Stimulated activated CD8-positive, alpha-beta memory T cell treated with anti-CD3 and anti-CD28 coated beads, Interleukin-2, amount 100 ng/mL, for 1 hour (primary cell): ENCODE data around the gene GRIA2.
"Not testable (repeated sequence)": the region's sequence is repeated elsewhere in the genome, so short reads cannot be mapped to it uniquely, and the experiment has no call there.

Experiments
- DNase-seq, 2 donors: peaks; one replicate each; pipeline ENCODE4 v3.0.0-alpha.2; 2020; ENCODE audit warnings: low read depth in 2 of 2

GRIA2 gene

GRCh38 chr4:157258165-157258564 lies 37.6 kb downstream of the GRIA2 start:
- not testable (repeated sequence) for DNase-seq

- no peak for DNase-seq
Measured at GRCh38 chr4:157265281-157265680, 44.8 kb downstream of the GRIA2 start.

DNA sequence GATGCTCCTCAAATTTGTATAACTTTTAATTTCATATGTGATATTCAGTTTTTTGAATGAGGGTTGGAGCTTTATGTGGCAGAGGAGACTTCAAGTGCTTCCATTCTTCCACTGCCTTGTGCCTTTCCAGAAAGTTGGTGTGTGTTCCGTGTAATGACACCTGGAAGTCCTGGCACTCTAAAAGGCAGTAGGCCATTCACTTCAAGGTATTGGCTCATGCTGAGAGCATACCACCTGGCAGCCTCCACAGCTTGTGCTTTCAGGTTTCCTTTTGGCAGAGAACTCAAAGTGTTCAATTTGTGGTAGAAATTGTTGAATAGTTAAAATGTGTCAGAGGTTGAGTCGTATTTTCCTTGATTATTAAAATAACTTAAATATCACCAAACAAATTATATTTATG lies 49.6 kb downstream of the GRIA2 start:
- DNase-seq, result no peak

- DNase-seq, result no peak
Measured at GRCh38 chr4:157270552-157270951, 50.0 kb downstream of the GRIA2 start.

GRCh38 chr4:157271166-157271869 lies 50.8 kb downstream of the GRIA2 start:
- DNase-seq, result no peak

- no peak for DNase-seq
Measured at GRCh38 chr4:157280673-157281072, 60.1 kb downstream of the GRIA2 start.

DNA sequence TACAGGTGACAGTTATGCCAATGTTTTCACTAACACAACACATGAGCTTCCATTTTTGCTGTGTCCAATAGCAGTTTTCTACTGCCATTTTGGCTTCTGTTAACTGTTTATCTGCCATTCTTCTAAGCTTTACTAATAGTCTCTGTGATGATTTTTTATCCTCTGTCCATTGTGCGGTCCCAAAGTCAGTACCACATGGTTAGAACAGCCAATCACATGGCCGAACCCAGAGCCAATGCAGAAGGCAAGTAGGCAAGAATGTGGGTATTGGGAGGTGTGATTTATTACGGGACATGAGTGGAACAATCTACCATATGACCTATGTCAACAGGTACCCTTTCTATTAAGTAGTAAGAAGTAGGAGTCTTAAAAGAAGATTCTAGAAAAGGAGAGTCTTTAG lies 61.5 kb downstream of the GRIA2 start:
- no peak for DNase-seq

GRCh38 chr4:157287445-157287844 lies 66.9 kb downstream of the GRIA2 start:
- no peak for DNase-seq

DNA sequence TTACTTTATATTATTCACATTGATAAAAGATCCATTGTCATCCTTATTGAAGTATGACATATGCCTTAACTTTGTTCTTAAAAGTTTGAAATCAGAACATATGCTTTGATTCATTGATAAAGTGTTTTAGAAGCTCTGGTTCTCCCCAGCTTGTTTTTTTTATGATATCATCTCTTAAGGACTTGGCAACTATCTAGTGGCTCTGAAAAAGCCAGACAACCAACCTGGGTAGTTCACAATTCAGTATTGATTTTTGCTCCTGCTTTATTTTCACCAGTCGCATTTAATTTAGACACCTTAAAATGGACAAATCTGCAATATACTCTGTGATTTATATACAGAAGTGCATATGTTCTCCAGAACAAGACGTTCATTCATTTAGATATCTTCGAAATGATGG lies 70.1 kb downstream of the GRIA2 start:
- DNase-seq, result no peak

DNA sequence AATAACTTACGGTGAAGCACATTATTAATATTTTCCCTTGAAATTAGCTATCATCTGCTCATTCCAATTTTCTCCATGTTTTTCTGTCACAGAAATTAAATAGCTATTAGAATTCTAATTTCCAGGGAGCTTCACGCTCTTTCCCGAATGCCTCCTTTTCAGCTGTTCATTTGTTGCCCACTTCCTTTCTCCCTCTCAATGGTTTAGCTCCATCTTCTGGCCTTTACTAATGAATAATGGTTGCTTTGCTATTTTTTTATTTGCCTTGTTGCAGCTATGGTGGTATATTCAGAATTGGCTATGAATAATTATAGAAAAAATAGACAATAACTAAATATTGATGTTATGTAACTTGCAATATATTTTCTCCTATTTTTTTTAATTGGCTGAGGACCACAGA lies 70.5 kb downstream of the GRIA2 start:
- DNase-seq, result no peak

GRCh38 chr4:157293673-157294072 lies 73.1 kb downstream of the GRIA2 start:
- no peak for DNase-seq

- DNase-seq, result no peak
Measured at GRCh38 chr4:157294575-157294974, 74.0 kb downstream of the GRIA2 start.

- DNase-seq, result no peak
Measured at GRCh38 chr4:157300701-157301100, 80.2 kb downstream of the GRIA2 start.

DNA sequence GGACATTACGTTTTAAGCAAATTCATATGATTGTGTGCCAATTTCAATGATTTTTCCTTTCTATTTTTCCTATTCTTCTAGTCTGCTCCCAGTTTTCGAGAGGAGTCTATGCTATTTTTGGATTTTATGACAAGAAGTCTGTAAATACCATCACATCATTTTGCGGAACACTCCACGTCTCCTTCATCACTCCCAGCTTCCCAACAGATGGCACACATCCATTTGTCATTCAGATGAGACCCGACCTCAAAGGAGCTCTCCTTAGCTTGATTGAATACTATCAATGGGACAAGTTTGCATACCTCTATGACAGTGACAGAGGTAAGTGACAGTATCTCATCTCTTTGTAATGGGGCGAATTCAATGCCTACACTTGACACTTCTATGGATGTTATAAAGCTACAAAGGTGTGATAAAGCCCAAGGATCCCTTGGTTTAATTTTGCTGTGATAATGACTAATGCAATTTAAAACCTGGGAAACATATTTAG lies 83.0 kb downstream of the GRIA2 start:
- no peak for DNase-seq

DNA sequence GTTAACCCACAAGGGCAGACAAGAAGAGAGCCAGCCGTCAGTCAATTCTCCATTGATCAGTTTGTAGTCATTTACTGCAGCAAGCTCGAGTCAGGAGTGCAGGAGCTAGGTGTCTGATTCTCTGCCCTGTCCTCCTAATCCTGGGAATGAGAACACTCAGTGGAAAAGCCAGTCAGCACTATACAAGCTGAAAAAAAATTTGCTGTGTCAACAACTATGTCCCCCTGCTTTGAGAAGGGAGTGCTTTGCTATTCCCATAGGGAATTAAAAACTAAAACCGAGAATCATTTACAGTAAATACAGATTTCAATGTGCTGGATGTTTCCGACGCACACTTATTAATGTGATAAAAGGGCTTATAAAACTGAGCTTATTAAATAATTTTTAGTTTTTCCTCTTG lies 84.2 kb downstream of the GRIA2 start:
- DNase-seq, result no peak

GRCh38 chr4:157312702-157313101 lies 92.2 kb downstream of the GRIA2 start:
- DNase-seq, result no peak

GRCh38 chr4:157314906-157315305 lies 94.4 kb downstream of the GRIA2 start:
- DNase-seq, result no peak

GRCh38 chr4:157315968-157316367 lies 95.4 kb downstream of the GRIA2 start:
- no peak for DNase-seq

GRCh38 chr4:157320092-157320491 lies 99.6 kb downstream of the GRIA2 start:
- no peak for DNase-seq

- no peak for DNase-seq
Measured at GRCh38 chr4:157327666-157328065, 107.1 kb downstream of the GRIA2 start.

DNA sequence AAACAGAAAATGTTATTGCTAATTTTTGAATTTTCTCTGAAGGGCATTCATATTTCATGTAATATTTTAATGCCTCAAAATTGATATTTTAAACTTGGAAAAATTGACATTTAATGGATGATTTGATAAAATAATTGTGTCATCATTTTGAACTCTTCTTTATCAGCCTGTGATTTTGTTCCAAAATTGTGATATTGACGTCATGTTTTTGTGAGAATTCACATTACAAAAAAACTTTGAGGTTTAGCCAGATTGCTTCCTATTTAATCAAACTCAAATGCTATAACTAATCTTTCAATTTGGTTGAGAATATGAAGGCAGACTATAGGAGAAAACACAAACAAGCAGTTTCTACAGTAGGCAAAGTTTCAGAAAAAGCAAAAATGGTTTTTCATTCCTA lies 137.4 kb downstream of the GRIA2 start:
- no peak for DNase-seq

DNA sequence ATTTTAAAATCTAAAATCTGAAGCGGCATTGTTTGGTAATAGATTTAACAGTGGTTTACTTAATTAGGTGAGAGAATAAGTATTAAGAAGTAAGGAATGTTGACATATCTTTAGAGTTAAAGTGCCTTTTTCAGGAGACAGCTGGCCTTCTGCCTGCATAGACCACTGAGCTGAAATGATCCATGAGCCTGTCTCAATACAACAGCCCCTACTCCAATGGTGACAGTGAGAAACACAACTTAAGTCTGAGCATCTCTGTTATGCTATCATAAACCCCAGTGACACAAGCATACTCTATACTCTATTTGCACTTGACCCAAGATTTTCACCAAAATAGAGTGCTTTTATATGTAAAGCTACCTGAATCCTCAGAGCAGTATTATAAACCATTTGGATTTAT lies 137.9 kb downstream of the GRIA2 start:
- no peak for DNase-seq

DNA sequence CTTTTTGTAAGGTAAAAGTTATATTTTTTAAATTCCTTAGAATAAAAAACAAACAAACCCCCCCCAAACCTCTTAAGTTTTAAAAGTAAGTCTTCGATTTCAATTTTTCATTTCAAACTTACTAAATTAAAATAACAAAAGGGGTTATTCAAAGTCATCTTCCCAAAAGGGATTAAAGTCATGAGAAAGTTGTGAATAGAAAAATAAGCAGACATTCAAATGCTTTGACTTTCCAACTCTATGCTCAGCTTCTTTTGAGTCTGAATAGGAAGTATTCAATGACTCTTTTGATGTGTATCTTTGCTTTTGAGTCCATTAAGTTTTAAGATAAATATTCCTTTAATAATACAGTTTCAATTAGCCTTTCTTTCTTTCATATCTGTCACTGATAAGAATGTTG lies 138.3 kb downstream of the GRIA2 start:
- DNase-seq, result no peak

DNA sequence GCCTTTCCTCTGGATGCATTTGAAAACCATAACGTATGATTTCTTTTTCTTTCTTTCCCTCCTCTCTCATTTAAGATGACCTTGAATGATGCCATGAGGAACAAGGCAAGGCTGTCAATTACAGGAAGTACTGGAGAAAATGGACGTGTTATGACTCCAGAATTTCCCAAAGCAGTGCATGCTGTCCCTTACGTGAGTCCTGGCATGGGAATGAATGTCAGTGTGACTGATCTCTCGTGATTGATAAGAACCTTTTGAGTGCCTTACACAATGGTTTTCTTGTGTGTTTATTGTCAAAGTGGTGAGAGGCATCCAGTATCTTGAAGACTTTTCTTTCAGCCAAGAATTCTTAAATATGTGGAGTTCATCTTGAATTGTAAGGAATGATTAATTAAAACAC lies 142.8 kb downstream of the GRIA2 start:
- DNase-seq, result no peak
